ENCODE results near the gene LARP4.
A peak's percentile ranks its signal among the peaks of the same experiment; 100 is the strongest.
"Not testable (repeated sequence)": the region's sequence is repeated elsewhere in the genome, so short reads cannot be mapped to it uniquely, and the experiment has no call there.

LARP4 gene

GRCh38 chr12:50483488-50483887 is 82.8 kb downstream of the LARP4 start:
- DNase-seq (ENCODE audit: low spot score) = no peak

GRCh38 chr12:50488801-50489200 is 88.1 kb downstream of the LARP4 start:
- no peak for DNase-seq (ENCODE audit: low spot score)

GRCh38 chr12:50498119-50498518 is 97.4 kb downstream of the LARP4 start:
- not testable (repeated sequence) for DNase-seq (ENCODE audit: low spot score)

- DNase-seq (ENCODE audit: low spot score) = peak; percentile 93
These were observed 104.4 kb downstream of the LARP4 start, which contains the start of gene DIP2B for GRCh38 chr12:50504798-50505674. DIP2B (plus strand) TSS chr12:50504985; CDS start chr12:50505141, 156 bp downstream.

GRCh38 chr12:50505675-50506530 is 105.2 kb downstream of the LARP4 start:
- DNase-seq (ENCODE audit: low spot score) = no peak

- DNase-seq (ENCODE audit: low spot score) = no peak
These were observed 106.2 kb downstream of the LARP4 start for GRCh38 chr12:50506753-50507473.

- DNase-seq (ENCODE audit: low spot score) = no peak
These were observed 106.8 kb downstream of the LARP4 start for GRCh38 chr12:50507474-50507838.

- no peak for DNase-seq (ENCODE audit: low spot score)
These were observed 107.2 kb downstream of the LARP4 start for GRCh38 chr12:50507930-50508329.

GRCh38 chr12:50508414-50508813 is 107.7 kb downstream of the LARP4 start:
- no peak for DNase-seq (ENCODE audit: low spot score)

GRCh38 chr12:50508970-50509663 is 108.4 kb downstream of the LARP4 start:
- DNase-seq (ENCODE audit: low spot score) = no peak

GRCh38 chr12:50514526-50515276 is 114.0 kb downstream of the LARP4 start:
- no peak for DNase-seq (ENCODE audit: low spot score)

- DNase-seq (ENCODE audit: low spot score) = no peak
These were observed 114.9 kb downstream of the LARP4 start for GRCh38 chr12:50515587-50515986.

- DNase-seq (ENCODE audit: low spot score) = peak; percentile 26
These were observed 116.8 kb downstream of the LARP4 start for GRCh38 chr12:50517421-50518048.

- DNase-seq (ENCODE audit: low spot score) = no peak
These were observed 117.4 kb downstream of the LARP4 start for GRCh38 chr12:50518090-50518489.

GRCh38 chr12:50519353-50519752 is 118.7 kb downstream of the LARP4 start:
- no peak for DNase-seq (ENCODE audit: low spot score)

GRCh38 chr12:50520416-50521207 is 119.9 kb downstream of the LARP4 start:
- no peak for DNase-seq (ENCODE audit: low spot score)

- not testable (repeated sequence) for DNase-seq (ENCODE audit: low spot score)
These were observed 121.1 kb downstream of the LARP4 start for GRCh38 chr12:50521781-50522180.

GRCh38 chr12:50523772-50524171 is 123.1 kb downstream of the LARP4 start:
- no peak for DNase-seq (ENCODE audit: low spot score)

- no peak for DNase-seq (ENCODE audit: low spot score)
These were observed 123.9 kb downstream of the LARP4 start for GRCh38 chr12:50524621-50525020.

GRCh38 chr12:50525422-50525821 is 124.7 kb downstream of the LARP4 start:
- no peak for DNase-seq (ENCODE audit: low spot score)
